Duodenal mucosa (tissue), 2 donors: ENCODE measurements around the gene SIGLEC12.
"Not testable (repeated sequence)": the region's sequence is repeated elsewhere in the genome, so short reads cannot be mapped to it uniquely, and the experiment has no call there.

Experiments
- H3K27ac ChIP-seq: one replicate; pipeline ENCODE4 v1.7.0; 2013; ENCODE audit warnings: low read depth, low read length
- H3K27me3 ChIP-seq, 2 donors: one replicate each; pipeline ENCODE4 v1.7.0; 2013; ENCODE audit warnings: low read length in 2 of 2, control low read depth in 1 of 2; ENCODE audit not compliant: insufficient read depth in 2 of 2, control insufficient read depth in 1 of 2
- H3K36me3 ChIP-seq, 2 donors: one replicate each; pipeline ENCODE4 v1.7.0; 2013; ENCODE audit warnings: low read length in 2 of 2, control low read depth in 1 of 2; ENCODE audit not compliant: insufficient read depth in 2 of 2, control insufficient read depth in 1 of 2
- H3K4me1 ChIP-seq, 2 donors: one replicate each; pipeline ENCODE4 v1.7.0; 2013; ENCODE audit warnings: low read length in 2 of 2, control low read depth in 1 of 2; ENCODE audit not compliant: insufficient read depth in 2 of 2, control insufficient read depth in 1 of 2
- H3K4me3 ChIP-seq, 2 donors: one replicate each; pipeline ENCODE4 v1.7.0; 2013; ENCODE audit warnings: low read length in 2 of 2, low read depth in 1 of 2
- H3K9ac ChIP-seq, 2 donors: one replicate each; pipeline ENCODE4 v1.7.0; 2013; ENCODE audit warnings: low read length in 2 of 2, low read depth in 1 of 2
- H3K9me3 ChIP-seq, 2 donors: one replicate each; pipeline ENCODE4 v1.7.0; 2013; ENCODE audit warnings: low read length in 2 of 2, control low read depth in 1 of 2; ENCODE audit not compliant: control insufficient read depth in 1 of 2

Gene SIGLEC12

GRCh38 chr19:51460164-51460992, 41.2 kb downstream of the SIGLEC12 start:
- Histone ChIP-seq H3K9me3 (no peaks in the 10 kb centered on the region), H3K27ac (no peak overlapping the region), H3K9ac (no peak overlapping the region), H3K4me1 (peaks cover 0 to 9% of the 10 kb centered on the region in 2 donors), H3K4me3 (no peak overlapping the region), H3K36me3 (no peaks in the 10 kb centered on the region), H3K27me3 (peaks cover 6 to 12% of the 10 kb centered on the region in 2 donors)

GRCh38 chr19:51458899-51459505, 42.6 kb downstream of the SIGLEC12 start:
- Histone ChIP-seq H3K4me3 (no peak overlapping the region), H3K27me3 (peaks cover 6 to 12% of the 10 kb centered on the region in 2 donors), H3K9me3 (no peaks in the 10 kb centered on the region), H3K9ac (no peak overlapping the region), H3K4me1 (peaks cover 0 to 9% of the 10 kb centered on the region in 2 donors), H3K27ac (no peak overlapping the region), H3K36me3 (no peaks in the 10 kb centered on the region)

DNA sequence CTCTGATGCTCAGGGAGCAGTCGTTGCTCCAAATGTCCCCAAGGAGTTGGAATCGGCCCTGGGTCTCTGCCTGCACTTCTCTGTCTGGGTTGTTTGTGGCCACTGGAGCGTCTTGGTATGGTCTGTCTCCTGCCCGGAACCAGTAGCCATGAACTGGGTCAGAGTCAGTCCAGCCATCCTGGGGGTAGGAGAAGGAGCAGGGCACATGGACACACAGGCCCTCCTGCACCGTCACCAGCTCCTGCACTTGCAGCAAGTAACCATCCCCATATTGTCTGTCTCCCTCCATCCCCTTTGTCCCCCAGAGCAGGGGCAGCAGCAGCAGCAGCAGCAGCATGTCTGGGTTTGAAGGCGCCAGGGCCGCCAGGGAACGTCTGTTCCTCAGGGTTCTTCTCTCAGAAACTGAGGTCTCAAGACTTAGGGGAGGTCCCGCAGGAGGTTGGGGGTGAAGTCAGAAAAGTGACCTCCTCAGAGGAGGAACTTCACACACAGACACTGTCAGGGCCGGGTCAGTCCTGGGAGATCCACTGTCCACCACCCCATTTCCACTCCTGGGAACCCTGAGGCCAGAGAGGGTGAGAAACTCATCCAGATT, 43.5 kb downstream of the SIGLEC12 start, which contains the start of gene SIGLEC8:
TSS of gene SIGLEC8 (minus strand) at position 404 of the 595 bp plus-strand sequence. CDS start at position 337, 67 bp downstream.
- Histone ChIP-seq H3K4me3 (peak within 1 kb of the TSS in 1 of 2 donors; percentile 16), H3K27me3 (peaks cover 6 to 12% of the 10 kb centered on the region in 2 donors), H3K4me1 (peaks cover 0 to 9% of the 10 kb centered on the region in 2 donors), H3K36me3 (no peaks in the 10 kb centered on the region), H3K9ac (no peak within 1 kb of the TSS), H3K27ac (no peak within 1 kb of the TSS), H3K9me3 (no peaks in the 10 kb centered on the region)

GRCh38 chr19:51457351-51458013, 44.1 kb downstream of the SIGLEC12 start:
- H3K27me3 ChIP-seq: peaks cover under 1 to 7% of the 10 kb centered on the region in 2 donors
- peak overlapping the region in 1 of 2 donors; percentile 16 for H3K4me3 ChIP-seq
- H3K4me1 ChIP-seq: peaks cover 0 to 9% of the 10 kb centered on the region in 2 donors
- no peaks in the 10 kb centered on the region for H3K9me3 ChIP-seq
- no peaks in the 10 kb centered on the region for H3K36me3 ChIP-seq
- H3K27ac ChIP-seq: peak overlapping the region; percentile 10
- H3K9ac ChIP-seq: no peak overlapping the region

DNA sequence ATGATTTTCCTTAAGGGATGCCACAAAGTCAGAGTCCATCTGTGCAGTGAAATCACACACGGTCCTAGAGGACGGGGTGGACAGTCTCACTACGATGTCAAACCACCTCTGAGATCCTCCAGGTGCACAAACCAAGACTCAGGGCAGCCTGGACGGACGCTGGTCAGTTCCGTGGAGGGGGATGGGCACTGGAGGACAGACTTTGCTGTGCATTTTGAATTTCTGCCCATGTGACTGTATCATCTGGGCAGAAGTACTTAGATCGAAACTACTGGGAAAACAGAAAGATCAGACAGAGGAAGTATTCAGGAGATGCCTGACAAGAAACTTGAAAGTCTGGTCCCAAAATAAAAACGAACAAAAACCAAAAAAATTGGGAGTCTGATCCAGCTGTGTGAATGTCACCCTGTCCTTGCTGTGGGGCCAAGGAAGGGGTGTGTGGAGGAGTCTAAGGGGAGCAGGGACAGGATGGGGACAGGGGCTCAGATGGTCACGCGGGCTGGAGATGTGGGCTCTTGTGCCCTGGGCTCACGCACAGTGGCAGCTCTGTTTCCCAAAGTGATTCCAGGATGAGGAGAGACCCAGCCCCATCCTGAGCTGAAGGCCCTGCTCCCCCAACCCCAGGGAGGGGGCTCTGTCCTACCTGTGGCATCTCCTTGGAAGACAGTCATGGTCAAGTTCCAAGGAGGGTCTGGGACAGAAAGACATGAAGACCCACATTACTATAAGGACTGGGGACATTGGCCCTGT, 44.9 kb downstream of the SIGLEC12 start:
- Histone ChIP-seq H3K9ac (no peak overlapping the region), H3K4me1 (peaks cover 0 to 9% of the 10 kb centered on the region in 2 donors), H3K27me3 (peaks cover 0 to 7% of the 10 kb centered on the region in 2 donors), H3K4me3 (no peak overlapping the region), H3K27ac (peak overlapping the region; percentile 10), H3K9me3 (no peaks in the 10 kb centered on the region), H3K36me3 (no peaks in the 10 kb centered on the region)

- no peaks in the 10 kb centered on the region for H3K27me3 ChIP-seq
- no peak overlapping the region for H3K4me3 ChIP-seq
- no peaks in the 10 kb centered on the region for H3K9me3 ChIP-seq
- H3K27ac ChIP-seq: no peak overlapping the region
- H3K4me1 ChIP-seq: no peaks in the 10 kb centered on the region
- H3K36me3 ChIP-seq: no peaks in the 10 kb centered on the region
- no peak overlapping the region for H3K9ac ChIP-seq
Observed at GRCh38 chr19:51450730-51451307, 50.8 kb downstream of the SIGLEC12 start.

DNA sequence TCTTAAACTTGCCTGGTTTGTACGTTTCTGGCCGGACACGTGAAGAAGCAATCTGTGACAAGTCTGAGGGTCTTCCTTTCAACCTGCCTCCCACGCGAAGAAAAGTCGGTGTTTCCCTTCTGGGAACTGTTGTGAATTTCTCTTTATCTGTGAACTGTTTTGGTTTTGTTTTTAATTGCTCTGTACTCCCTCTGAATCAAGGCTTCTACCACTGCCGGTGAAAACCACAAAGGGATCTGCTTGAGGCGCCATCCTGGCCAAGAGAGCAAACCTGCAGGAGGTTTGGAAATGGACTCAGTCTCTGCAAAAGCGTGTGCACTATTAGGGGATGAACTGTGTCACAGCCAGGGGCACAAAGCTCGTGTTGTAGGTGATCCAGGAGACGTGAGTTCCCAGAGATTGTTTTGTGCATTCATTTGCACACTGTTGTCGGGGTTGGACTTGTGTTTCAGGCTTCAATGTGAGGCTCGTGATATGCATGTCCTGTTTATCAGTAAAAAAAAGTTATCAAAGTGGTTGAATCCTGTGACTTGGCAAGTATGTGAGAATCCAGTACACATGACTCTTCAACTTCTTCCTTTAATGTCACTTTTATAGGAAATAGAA, 53.1 kb downstream of the SIGLEC12 start:
- no peaks in the 10 kb centered on the region for H3K27me3 ChIP-seq
- peak overlapping the region in 1 of 2 donors; percentile 8 for H3K4me3 ChIP-seq
- no peaks in the 10 kb centered on the region for H3K36me3 ChIP-seq
- no peak overlapping the region for H3K9ac ChIP-seq
- H3K27ac ChIP-seq: no peak overlapping the region
- no peaks in the 10 kb centered on the region for H3K9me3 ChIP-seq
- no peaks in the 10 kb centered on the region for H3K4me1 ChIP-seq

DNA sequence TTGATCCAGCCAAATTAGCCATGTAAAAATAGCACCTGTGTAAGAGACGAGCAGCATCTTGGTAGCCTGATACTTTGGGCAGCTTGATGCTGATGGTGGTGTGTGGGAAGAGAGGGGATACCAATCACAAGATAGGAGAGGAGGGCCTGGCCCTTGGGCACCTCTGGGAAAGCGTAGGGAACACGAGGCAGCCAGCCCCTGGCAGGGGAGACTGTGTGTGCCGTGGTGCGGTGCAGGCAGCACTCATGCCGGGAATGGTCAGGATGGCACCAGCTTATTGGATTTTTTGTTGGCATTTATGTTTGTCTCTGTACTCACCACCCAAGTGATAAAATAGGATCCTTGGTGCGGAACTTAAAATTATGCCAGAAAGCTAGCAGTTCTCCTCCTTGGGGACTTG, 53.6 kb downstream of the SIGLEC12 start:
- Histone ChIP-seq H3K9ac (no peak overlapping the region), H3K27me3 (no peaks in the 10 kb centered on the region), H3K4me1 (no peaks in the 10 kb centered on the region), H3K9me3 (no peaks in the 10 kb centered on the region), H3K27ac (no peak overlapping the region), H3K4me3 (peak overlapping the region in 1 of 2 donors; percentile 8), H3K36me3 (no peaks in the 10 kb centered on the region)

GRCh38 chr19:51447510-51447909, 54.1 kb downstream of the SIGLEC12 start:
- not testable (repeated sequence) for H3K27me3 ChIP-seq, H3K9ac ChIP-seq, H3K4me3 ChIP-seq, H3K4me1 ChIP-seq, H3K36me3 ChIP-seq, H3K27ac ChIP-seq, H3K9me3 ChIP-seq
